K562 (cell line): ENCODE measurements around the gene R3HDM2. TPM values are rescaled to one million over a fixed set of nuclear protein-coding genes. Genes with fewer than 3 reads are reported as not detected.
A peak's percentile ranks its signal among the peaks of the same experiment; 100 is the strongest.

ENCODE experiments used
- ATAC-seq: fragments of 200-7000 bp; cut with Tn5 transposase; 3 replicates; pipeline ENCODE4 v1.9.1; 2020; ENCODE audit warnings: moderate library complexity
- BruUV-seq: library from RNA; stranded (reverse); fragments of 400-500 nt; replicated peaks from 2 replicates; lab custom pipeline; 2021; lab: Mats Ljungman, UMichigan
- CTCF ChIA-PET: fragments of 300-600 bp; formaldehyde crosslinking; extraction: SDS; loops from one replicate; lab custom pipeline; 2021; ENCODE audit warnings: low intra/inter-chr PET ratio; lab: Yijun Ruan, JAX
- POLR2A ChIA-PET: fragments of 300-600, 350-650 bp; sonication (Branson Sonifier 250); formaldehyde crosslinking; extraction: SDS; loops from one replicate; lab custom pipeline; 2021; ENCODE audit warnings: antibody characterized with exemption, inconsistent platforms; lab: Yijun Ruan, JAX
- DNase-seq, 4 experiments: peaks; one replicate each; pipeline versions ENCODE4 v3.0.0 to v3.0.0-alpha.2; 2011 to 2018; ENCODE audit warnings: low spot score in 3 of 4, mixed read lengths in 3 of 4; ENCODE audit errors: extremely low read depth in 1 of 4
- FAIRE-seq: peaks from 2 replicates; lab custom pipeline; 2011; peaks lifted over from hg19 to GRCh38; lab: Jason Lieb, UNC
- H2AFZ ChIP-seq: 2 replicates; pipeline ENCODE4 v1.6.0; 2011; ENCODE audit warnings: low read depth, low read length, control low read depth, inconsistent platforms
- H3K27ac ChIP-seq: fragments of 200-600 bp; 3 replicates; pipeline ENCODE4 v1.8.0; 2011; ENCODE audit warnings: low read depth, mild to moderate bottlenecking, control low read depth, inconsistent platforms, low read length, moderate library complexity, mixed read lengths; ENCODE audit errors: extremely low read depth
- H3K27me3 ChIP-seq, 2 experiments: fragments of 300-600 bp in 1 of 2; 2 replicates in 1 of 2; 3 replicates in 1 of 2; pipeline versions ENCODE4 v1.6.0 to v1.8.0; 2011; ENCODE audit warnings: inconsistent platforms in 2 of 2, low read length in 2 of 2, mild to moderate bottlenecking in 1 of 2, mixed read lengths in 1 of 2, moderate library complexity in 1 of 2; ENCODE audit not compliant: control insufficient read depth in 2 of 2, insufficient read depth in 2 of 2
- H3K36me3 ChIP-seq: fragments of 300-600 bp; 3 replicates; pipeline ENCODE4 v1.8.0; 2011; ENCODE audit warnings: mild to moderate bottlenecking, low read length, inconsistent platforms; ENCODE audit not compliant: control insufficient read depth, insufficient read depth
- H3K4me1 ChIP-seq, 2 experiments: fragments of 200-600 bp in 1 of 2; replicated peaks in 1 of 2; 2 replicates in 1 of 2; 3 replicates in 1 of 2; pipeline versions ENCODE4 v1.5.1 to v1.8.0; 2011; ENCODE audit warnings: inconsistent platforms in 2 of 2, low read length in 2 of 2, mild to moderate bottlenecking in 1 of 2, mixed read lengths in 1 of 2, moderate library complexity in 1 of 2; ENCODE audit not compliant: control insufficient read depth in 2 of 2, insufficient read depth in 2 of 2
- H3K4me2 ChIP-seq: 2 replicates; pipeline ENCODE4 v1.6.1; 2011; ENCODE audit warnings: low read length, control low read depth, inconsistent platforms, mixed read lengths; ENCODE audit not compliant: insufficient read depth
- H3K4me3 ChIP-seq: fragments of 200-600 bp; sonication (generic), shearing (Covaris generic); 2 replicates; pipeline ENCODE4 v1.5.1; 2016; ENCODE audit warnings: control low read depth, inconsistent platforms
- H3K79me2 ChIP-seq: fragments of 200-600 bp; 3 replicates; pipeline ENCODE4 v1.8.0; 2011; ENCODE audit warnings: low read length, inconsistent platforms; ENCODE audit not compliant: control insufficient read depth, insufficient read depth
- H3K9ac ChIP-seq, 2 experiments: 2 replicates each; pipeline versions ENCODE4 v1.6.0 to v1.6.1; 2011; ENCODE audit warnings: low read depth in 2 of 2, low read length in 2 of 2, control low read depth in 1 of 2, inconsistent platforms in 1 of 2, mild to moderate bottlenecking in 1 of 2, mixed read lengths in 1 of 2; ENCODE audit not compliant: insufficient read depth in 1 of 2
- H3K9me1 ChIP-seq: one replicate; pipeline ENCODE4 v1.6.0; 2011; ENCODE audit warnings: inconsistent platforms, mild to moderate bottlenecking, low read length, moderate library complexity; ENCODE audit not compliant: control insufficient read depth, insufficient read depth
- H3K9me3 ChIP-seq: replicated peaks from 2 replicates; pipeline ENCODE4 v1.5.1; 2011; ENCODE audit warnings: low read depth, low read length, inconsistent platforms; ENCODE audit not compliant: control insufficient read depth, insufficient read depth
- H4K20me1 ChIP-seq: replicated peaks from 2 replicates; pipeline ENCODE4 v1.6.1; 2011; ENCODE audit warnings: low read length, inconsistent platforms, mixed read lengths; ENCODE audit not compliant: control insufficient read depth, insufficient read depth
- CBFA2T3 ChIP-seq: fragments of 450-650 bp; IDR thresholded peaks from 2 replicates; pipeline ENCODE4 v1.6.1; 2017
- CTBP1 ChIP-seq: fragments of 450-650 bp; IDR thresholded peaks from 2 replicates; pipeline ENCODE4 v1.6.1; 2016; ENCODE audit warnings: borderline replicate concordance
- DNMT1 ChIP-seq: fragments of 450-650 bp; IDR thresholded peaks from 2 replicates; pipeline ENCODE4 v1.6.1; 2016; ENCODE audit warnings: antibody characterized with exemption, mild to moderate bottlenecking
- DPF2 ChIP-seq: fragments of 450-650 bp; IDR thresholded peaks from 2 replicates; pipeline ENCODE4 v1.6.1; 2016
- MTA3 ChIP-seq: fragments of 450-650 bp; formaldehyde crosslinking; IDR thresholded peaks from 2 replicates; pipeline ENCODE4 v1.6.1; 2017; ENCODE audit warnings: mild to moderate bottlenecking, borderline replicate concordance
- NFIC ChIP-seq: fragments of 450-650 bp; IDR thresholded peaks from 2 replicates; pipeline ENCODE4 v1.6.1; 2017; ENCODE audit warnings: mild to moderate bottlenecking, inconsistent platforms
- POLR2B ChIP-seq: fragments of 450-650 bp; IDR thresholded peaks from 2 replicates; pipeline ENCODE4 v1.6.1; 2018; ENCODE audit warnings: low read depth; ENCODE audit not compliant: partially characterized antibody
- POLR2H ChIP-seq: IDR thresholded peaks from 2 replicates; pipeline ENCODE4 v1.6.1; 2016; ENCODE audit warnings: missing genetic modification characterization, low read depth, mild to moderate bottlenecking, control low read depth, missing compliant biosample characterization, moderate library complexity
- ZNF146 ChIP-seq: IDR thresholded peaks from one replicate; pipeline ENCODE4 v1.6.1; 2018; ENCODE audit warnings: missing compliant biosample characterization; ENCODE audit not compliant: unreplicated experiment
- ZNF79 ChIP-seq: fragments of 250-450 bp; sonication (Bioruptor Pico); IDR thresholded peaks from 2 replicates; pipeline ENCODE4 v1.4.0; 2020; ENCODE audit warnings: low read depth, mild to moderate bottlenecking, moderate library complexity
- WGBS: fragments of 100-300 bp; shearing (Covaris generic); methylation state at CpG from one replicate; pipeline ENCODE4 v1.1.6; 2016; ENCODE audit warnings: low coverage, mixed read lengths; ENCODE audit not compliant: insufficient coverage; ENCODE audit errors: missing lambda C conversion rate; 5-methylcytosine and 5-hydroxymethylcytosine counted together
- in situ Hi-C: fragments of 300-500 bp; cut with MboI; formaldehyde crosslinking; loops from 4 replicates; pipeline ENCODE4 v1.15.0; 2018; ENCODE audit warnings: inconsistent platforms, mixed read lengths
- intact Hi-C: fragments of 100-400 bp; cut with micrococcal nuclease; formaldehyde crosslinking; loops from 2 replicates; pipeline ENCODE4 v1.14.2; 2022
- polyA plus RNA-seq, 8 experiments: library from polyadenylated mRNA; depleted of rRNA in 4 of 8; stranded (reverse) in 5 of 8; unstranded in 3 of 8; fragments of >200 nt; fragmentation: Nextera tagmentation in 2 of 8; fragmentation: Illumina TruSeq in 1 of 8; extraction: Ambion mirVana in 2 of 8; extraction: Trizol in 1 of 8; gene quantifications; 2 replicates each; pipeline versions ENCODE4 v1.2.1 to v1.2.3, GENCODE V29; 2011 to 2014; ENCODE audit warnings: inconsistent platforms in 1 of 8, missing spikeins in 1 of 8
- total RNA-seq, 7 experiments: library from RNA; depleted of rRNA in 6 of 7; stranded (reverse); fragments of >200 nt in 6 of 7; fragmentation: Illumina TruSeq in 2 of 7; extraction: Trizol in 2 of 7; gene quantifications; 2 replicates each; pipeline versions ENCODE4 v1.2.1 to v1.2.3, GENCODE V29; 2011 to 2021; ENCODE audit warnings: low replicate concordance in 1 of 7
- TF ChIP-seq, protein P1 (sequence below): fragments of 450-650 bp; IDR thresholded peaks from 2 replicates; pipeline ENCODE4 v1.6.1; 2016; ENCODE audit warnings: low read depth
- TF ChIP-seq, protein P2 (sequence below): fragments of 450-650 bp; IDR thresholded peaks from 2 replicates; pipeline ENCODE4 v1.6.1; 2018; ENCODE audit not compliant: partially characterized antibody

Gene R3HDM2
- total and polyA plus RNA-seq, 9 of the 15 experiments (the other 6 are each of a cell fraction or from before 2014, with no cell fraction given) = 3.3 to 18.8 (median 9.0) TPM

DNA sequence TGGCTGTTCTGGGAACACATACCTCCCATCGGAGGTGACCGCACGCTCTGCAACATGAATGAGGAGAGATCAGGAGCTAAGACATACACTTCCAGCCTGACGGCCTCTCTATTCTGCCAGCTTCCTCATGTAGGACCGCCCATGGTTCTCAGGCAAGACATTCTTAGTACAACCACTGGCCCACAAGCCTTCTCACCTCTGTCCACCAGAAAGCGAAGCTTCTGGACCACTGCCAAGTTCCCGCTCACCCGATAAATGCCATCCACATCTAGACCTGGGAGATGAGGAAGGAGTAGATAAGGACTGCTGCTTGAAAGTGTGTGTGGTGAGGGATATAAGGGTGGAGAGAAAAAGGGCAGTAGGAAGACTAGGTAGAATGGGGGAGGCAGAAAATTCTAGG, 43.6 kb upstream of the R3HDM2 start:
- peak overlapping the region in 1 of 2 experiments; percentile 69; a peak in 2 of 4 replicates for H3K9ac ChIP-seq
- no peaks in the 10 kb centered on the region for H4K20me1 ChIP-seq
- DNase-seq (peak in 1 of 4 experiments; percentile 65), FAIRE-seq (peak; percentile 88), ATAC-seq (peak; percentile 29; the same call in 2 of the 3 replicates)
- H3K9me3 ChIP-seq = no peaks in the 10 kb centered on the region
- no peak overlapping the region for H2AFZ ChIP-seq
- no peaks in the 10 kb centered on the region for H3K36me3 ChIP-seq
- no peak overlapping the region for H3K27ac ChIP-seq
- POLR2A ChIA-PET = interaction anchor here (0.6 to 1.9 kb wide), 10 partner anchors 9 to 486 kb away, joined by 3 to 7 read pairs (median 4); partner anchors contain the start of gene INHBE
- peak overlapping the region; percentile 5; the same call in 1 of the 2 replicates for H3K4me2 ChIP-seq
- 21% methylated on average over 8 of the region's 8 CpGs for WGBS
- intact Hi-C loops = no loop called here
- H3K79me2 ChIP-seq = no peaks in the 10 kb centered on the region
- H3K9me1 ChIP-seq = no peaks in the 10 kb centered on the region
- CTCF ChIA-PET = no interaction called here
- no TSS peak for BruUV-seq
- peaks cover 40 to 54% of the 10 kb centered on the region in 2 experiments for H3K4me1 ChIP-seq
- peaks cover 2 to 21% of the 10 kb centered on the region in 2 experiments; a peak in 4 of 5 replicates for H3K27me3 ChIP-seq
- in situ Hi-C loops = no loop called here
- no peak overlapping the region for H3K4me3 ChIP-seq
- peak; percentile 95 for TF ChIP-seq NFIC
- TF ChIP-seq, protein P1, sequence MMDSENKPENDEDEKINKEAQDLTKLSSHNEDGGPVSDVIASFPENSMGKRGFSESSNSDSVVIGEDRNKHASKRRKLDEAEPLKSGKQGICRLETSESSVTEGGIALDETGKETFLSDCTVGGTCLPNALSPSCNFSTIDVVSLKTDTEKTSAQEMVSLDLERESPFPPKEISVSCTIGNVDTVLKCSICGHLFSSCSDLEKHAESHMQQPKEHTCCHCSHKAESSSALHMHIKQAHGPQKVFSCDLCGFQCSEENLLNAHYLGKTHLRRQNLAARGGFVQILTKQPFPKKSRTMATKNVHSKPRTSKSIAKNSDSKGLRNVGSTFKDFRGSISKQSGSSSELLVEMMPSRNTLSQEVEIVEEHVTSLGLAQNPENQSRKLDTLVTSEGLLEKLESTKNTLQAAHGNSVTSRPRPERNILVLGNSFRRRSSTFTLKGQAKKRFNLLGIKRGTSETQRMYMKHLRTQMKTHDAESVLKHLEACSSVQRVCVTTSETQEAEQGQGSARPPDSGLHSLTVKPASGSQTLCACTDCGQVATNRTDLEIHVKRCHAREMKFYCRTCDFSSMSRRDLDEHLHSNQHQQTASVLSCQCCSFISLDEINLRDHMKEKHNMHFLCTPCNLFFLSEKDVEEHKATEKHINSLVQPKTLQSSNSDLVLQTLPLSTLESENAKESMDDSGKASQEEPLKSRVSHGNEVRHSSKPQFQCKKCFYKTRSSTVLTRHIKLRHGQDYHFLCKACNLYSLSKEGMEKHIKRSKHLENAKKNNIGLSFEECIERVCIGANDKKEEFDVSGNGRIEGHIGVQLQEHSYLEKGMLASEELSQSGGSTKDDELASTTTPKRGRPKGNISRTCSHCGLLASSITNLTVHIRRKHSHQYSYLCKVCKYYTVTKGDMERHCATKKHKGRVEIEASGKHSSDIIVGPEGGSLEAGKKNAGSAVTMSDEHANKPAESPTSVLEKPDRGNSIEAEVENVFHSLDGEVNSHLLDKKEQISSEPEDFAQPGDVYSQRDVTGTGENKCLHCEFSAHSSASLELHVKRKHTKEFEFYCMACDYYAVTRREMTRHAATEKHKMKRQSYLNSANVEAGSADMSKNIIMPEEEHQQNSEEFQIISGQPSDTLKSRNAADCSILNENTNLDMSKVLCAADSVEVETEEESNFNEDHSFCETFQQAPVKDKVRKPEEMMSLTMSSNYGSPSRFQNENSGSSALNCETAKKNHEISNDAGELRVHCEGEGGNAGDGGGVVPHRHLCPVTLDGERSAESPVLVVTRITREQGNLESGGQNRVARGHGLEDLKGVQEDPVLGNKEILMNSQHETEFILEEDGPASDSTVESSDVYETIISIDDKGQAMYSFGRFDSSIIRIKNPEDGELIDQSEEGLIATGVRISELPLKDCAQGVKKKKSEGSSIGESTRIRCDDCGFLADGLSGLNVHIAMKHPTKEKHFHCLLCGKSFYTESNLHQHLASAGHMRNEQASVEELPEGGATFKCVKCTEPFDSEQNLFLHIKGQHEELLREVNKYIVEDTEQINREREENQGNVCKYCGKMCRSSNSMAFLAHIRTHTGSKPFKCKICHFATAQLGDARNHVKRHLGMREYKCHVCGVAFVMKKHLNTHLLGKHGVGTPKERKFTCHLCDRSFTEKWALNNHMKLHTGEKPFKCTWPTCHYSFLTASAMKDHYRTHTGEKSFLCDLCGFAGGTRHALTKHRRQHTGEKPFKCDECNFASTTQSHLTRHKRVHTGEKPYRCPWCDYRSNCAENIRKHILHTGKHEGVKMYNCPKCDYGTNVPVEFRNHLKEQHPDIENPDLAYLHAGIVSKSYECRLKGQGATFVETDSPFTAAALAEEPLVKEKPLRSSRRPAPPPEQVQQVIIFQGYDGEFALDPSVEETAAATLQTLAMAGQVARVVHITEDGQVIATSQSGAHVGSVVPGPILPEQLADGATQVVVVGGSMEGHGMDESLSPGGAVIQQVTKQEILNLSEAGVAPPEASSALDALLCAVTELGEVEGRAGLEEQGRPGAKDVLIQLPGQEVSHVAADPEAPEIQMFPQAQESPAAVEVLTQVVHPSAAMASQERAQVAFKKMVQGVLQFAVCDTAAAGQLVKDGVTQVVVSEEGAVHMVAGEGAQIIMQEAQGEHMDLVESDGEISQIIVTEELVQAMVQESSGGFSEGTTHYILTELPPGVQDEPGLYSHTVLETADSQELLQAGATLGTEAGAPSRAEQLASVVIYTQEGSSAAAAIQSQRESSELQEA = no peak
- TF ChIP-seq POLR2B = no peak
- no peak for TF ChIP-seq POLR2H (tag)
- TF ChIP-seq DPF2 = 0 out of 2 replicates have a peak, but pooled peaks have one; percentile 24
- TF ChIP-seq, protein P2, sequence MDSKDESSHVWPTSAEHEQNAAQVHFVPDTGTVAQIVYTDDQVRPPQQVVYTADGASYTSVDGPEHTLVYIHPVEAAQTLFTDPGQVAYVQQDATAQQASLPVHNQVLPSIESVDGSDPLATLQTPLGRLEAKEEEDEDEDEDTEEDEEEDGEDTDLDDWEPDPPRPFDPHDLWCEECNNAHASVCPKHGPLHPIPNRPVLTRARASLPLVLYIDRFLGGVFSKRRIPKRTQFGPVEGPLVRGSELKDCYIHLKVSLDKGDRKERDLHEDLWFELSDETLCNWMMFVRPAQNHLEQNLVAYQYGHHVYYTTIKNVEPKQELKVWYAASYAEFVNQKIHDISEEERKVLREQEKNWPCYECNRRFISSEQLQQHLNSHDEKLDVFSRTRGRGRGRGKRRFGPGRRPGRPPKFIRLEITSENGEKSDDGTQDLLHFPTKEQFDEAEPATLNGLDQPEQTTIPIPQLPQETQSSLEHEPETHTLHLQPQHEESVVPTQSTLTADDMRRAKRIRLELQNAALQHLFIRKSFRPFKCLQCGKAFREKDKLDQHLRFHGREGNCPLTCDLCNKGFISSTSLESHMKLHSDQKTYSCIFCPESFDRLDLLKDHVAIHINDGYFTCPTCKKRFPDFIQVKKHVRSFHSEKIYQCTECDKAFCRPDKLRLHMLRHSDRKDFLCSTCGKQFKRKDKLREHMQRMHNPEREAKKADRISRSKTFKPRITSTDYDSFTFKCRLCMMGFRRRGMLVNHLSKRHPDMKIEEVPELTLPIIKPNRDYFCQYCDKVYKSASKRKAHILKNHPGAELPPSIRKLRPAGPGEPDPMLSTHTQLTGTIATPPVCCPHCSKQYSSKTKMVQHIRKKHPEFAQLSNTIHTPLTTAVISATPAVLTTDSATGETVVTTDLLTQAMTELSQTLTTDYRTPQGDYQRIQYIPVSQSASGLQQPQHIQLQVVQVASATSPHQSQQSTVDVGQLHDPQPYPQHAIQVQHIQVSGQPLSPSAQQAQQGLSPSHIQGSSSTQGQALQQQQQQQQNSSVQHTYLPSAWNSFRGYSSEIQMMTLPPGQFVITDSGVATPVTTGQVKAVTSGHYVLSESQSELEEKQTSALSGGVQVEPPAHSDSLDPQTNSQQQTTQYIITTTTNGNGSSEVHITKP = no peak
- no peak for TF ChIP-seq ZNF79 (CRISPR knock-in tag)
- TF ChIP-seq CBFA2T3 = 0 out of 2 replicates have a peak, but pooled peaks have one; percentile 32
- peak; percentile 41; the same call in 1 of the 2 replicates for TF ChIP-seq CTBP1
- TF ChIP-seq DNMT1 = no peak
- TF ChIP-seq MTA3 = peak; percentile 23; the same call in 1 of the 2 replicates
- no peak for TF ChIP-seq ZNF146 (CRISPR knock-in tag)
